ENCODE results near the gene ELF4.

Gene ELF4

DNA sequence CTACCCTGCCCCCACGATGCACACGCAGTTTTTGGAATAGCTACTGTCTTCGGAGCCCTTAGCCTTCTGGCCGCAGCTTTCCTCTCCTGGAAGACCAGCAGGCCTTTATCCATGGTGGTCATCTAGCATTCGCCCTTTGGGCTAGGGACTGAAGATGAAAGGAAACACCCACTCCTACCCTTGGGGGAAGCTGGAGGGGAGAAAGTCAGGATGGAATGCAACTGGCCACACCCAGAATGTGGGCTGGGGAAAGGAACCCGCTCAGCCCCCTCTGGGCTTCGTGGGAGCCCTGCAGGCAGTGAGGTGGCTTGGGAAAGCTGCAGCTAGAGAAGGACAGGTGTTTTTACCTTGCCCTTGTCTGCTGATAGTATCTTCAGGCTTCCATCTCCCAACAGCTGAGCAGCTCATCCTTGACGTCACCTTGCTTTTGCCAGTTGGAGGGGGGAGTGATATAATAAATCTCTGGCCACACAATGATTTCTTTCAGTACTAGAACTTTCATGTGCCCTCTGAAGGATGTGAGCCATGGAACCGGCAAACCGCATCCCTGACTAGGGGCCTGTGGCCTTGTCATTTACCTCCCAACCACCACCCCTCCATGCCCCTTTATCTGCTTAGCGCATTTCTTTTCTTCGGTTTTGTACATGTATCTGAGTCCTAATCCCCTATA lies 59.0 kb downstream of the ELF4 start:
- no peak for DNase-seq (ENCODE audit: low read depth, low spot score)

DNA sequence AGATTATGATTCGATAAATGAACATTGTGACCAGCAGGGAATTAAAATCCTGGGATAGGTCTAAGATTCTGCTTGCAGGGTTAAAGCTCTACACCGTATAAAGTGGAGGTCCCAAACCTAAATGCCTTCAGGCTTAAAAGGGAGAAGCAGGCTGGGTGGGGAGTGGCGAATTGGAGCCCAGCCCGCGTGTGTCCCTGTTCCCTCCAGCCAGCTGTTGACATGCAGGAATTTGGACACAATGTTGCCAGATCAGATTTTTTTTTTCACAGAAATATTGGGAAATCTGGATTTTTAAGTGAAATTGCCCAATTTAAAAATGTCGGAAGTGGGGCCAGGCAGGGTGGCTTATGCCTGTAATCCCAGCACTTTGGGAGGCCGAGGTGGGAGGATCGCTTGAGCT lies 60.5 kb downstream of the ELF4 start:
- DNase-seq (ENCODE audit: low read depth, low spot score), result no peak

DNA sequence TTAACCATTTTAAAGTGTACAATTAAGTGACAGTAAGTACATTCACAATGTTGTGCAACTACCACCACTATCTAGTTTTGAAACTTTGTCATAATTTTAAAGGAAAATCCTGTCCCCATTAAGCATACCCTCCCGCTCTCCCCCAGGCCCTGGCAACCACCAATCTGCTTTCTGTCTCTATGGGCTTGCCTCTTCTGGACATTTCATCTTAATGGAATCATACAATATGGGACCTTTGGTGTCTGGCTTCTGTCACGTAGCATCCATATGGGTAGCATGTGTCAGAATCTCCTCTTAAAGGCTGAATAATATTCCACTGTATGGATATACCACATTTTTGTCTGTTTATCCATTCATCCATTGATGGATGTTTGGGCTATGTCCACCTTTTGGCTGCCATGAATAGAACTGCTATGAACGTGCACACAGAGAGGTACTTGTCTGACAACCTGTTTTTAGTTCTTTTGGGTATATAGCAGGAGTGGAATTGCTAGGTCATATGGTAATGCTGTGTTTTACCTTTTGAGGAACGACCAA lies 61.5 kb downstream of the ELF4 start:
- DNase-seq (ENCODE audit: low read depth, low spot score), result no peak

DNA sequence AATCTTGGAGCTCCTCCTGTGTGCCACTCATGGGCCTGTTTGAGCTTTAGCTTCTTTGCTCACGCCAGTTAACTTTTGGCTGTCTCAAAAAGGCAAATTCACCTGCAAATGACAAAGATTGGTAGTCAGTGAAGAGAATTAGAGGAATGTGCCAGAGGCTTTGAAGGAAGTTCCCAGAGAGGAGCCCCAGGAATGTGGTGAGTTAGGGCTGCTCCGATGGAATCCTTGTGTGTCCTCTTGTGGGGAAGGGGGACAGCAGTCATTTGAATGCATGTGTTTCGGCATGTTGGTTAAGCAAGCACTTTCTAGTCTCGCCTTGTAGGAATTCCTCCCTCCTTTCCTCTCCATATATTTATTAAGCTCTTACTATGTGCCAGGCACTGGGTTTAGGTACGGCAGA lies 62.9 kb downstream of the ELF4 start:
- no peak for DNase-seq (ENCODE audit: low read depth, low spot score)

DNA sequence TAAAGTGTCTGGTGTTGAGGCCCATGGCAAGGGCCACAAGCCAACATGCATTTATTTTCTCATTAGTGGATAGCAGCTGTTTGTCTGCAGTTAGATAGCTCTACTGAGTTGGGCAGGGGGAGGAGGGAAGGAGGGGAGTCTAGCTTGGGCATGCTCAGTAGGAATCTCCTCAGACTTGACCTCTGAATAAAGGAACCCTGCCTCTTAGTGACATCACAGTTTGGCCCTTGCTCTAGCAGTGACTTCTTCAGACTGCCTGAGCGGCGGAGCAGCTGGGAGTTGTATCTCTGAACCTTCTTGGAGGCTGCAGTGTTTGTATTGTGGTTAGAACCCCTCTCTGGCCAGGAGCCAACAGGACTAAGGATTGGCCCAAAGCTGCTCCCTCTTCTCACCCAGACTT lies 70.5 kb downstream of the ELF4 start:
- DNase-seq (ENCODE audit: low read depth, low spot score), result no peak

DNA sequence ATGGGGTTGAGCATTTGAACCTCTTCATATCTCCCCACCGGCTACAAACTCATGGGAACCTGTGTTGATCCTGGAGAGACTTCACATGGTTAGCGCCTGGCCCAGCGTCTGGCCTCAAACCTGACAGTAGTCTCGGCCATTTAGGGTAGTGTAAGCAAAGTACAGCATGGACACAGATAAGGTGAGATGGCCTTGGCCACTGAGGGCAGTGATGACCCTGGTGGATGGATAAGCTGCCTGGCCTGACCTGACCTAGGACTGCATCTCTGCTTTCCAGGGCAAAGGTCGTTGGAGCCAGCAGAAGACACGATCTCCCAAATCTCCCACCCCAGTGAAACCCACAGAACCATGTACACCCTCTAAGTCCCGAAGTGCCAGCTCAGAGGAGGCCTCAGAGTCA lies 76.1 kb downstream of the ELF4 start:
- no peak for DNase-seq (ENCODE audit: low read depth, low spot score)

DNA sequence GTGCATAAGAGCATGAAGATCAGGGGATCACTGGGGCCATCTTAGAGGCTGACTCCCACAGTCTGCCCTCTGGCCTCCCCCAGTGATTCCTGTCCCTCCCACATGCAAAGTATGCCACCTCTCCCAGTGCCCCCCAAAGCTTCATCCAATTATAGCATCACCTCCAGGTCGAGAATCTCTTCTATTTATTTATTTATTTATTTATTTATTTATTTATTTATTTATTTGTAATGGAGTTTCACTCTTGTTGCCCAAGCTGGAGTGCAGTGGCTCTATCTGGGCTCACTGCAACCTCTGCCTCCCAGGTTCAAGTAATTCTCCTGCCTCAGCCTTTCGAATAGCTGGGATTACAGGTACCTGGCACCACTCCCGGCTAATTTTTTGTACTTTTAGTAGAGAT lies 77.7 kb downstream of the ELF4 start:
- no peak for DNase-seq (ENCODE audit: low read depth, low spot score)

DNA sequence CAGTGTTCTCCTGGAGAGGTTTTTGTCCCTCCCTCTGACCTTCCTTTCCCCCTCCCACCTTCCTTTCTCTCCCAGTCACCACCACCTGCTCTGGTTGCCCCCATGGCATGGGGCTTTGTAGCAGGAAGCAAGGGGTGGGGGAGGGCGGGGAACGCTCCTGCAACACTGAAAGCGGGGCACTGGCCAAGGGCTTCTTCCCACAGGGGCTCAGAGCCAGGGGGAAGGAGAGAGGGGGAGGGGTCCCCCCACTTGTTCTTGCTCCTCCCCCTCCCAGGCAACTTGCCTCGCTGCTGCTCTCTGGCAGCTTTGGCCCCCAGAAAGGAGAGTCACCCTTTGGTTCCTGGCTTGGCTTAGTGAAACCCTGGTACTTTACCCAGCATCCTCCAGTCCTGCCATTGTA lies 79.5 kb downstream of the ELF4 start:
- no peak for DNase-seq (ENCODE audit: low read depth, low spot score)

DNA sequence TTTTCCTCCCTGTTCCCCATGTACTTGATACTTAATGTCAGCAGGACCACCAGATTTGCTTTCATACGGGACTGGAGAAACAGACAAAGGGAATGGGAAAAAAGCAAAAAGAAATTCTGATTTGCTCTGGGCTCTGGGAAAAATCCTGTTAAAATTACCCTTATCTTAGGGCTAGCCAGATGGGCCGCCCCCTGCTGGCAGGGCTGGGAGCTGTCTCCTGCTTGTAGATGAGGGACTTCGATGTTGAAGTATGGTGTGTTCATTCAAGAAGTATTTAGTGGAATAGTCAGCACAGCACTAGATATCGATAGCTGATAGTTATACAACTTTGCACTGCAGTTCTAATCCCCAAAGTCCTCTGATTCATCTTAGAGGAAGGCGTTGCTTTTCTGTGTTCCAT lies 82.1 kb downstream of the ELF4 start:
- DNase-seq (ENCODE audit: low read depth, low spot score), result no peak

DNA sequence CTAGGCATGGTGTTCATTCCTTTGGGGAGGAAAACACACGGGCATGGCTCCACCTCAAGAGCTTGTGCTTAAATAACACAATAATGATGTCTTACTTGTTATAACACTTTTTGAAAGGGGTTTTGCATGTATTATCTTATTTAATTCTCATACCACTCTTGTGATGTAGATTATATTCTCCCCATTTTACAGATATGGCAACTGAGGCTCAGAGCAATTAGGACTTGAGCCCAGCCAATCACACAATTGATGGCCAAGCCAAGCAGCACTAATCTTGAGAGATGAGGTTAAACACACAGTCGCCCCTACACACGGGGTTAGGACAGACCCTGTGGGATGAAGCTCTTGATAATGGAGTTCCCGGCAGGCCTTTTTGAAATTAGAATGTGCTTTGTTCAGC lies 82.7 kb downstream of the ELF4 start:
- DNase-seq (ENCODE audit: low read depth, low spot score), result no peak

DNA sequence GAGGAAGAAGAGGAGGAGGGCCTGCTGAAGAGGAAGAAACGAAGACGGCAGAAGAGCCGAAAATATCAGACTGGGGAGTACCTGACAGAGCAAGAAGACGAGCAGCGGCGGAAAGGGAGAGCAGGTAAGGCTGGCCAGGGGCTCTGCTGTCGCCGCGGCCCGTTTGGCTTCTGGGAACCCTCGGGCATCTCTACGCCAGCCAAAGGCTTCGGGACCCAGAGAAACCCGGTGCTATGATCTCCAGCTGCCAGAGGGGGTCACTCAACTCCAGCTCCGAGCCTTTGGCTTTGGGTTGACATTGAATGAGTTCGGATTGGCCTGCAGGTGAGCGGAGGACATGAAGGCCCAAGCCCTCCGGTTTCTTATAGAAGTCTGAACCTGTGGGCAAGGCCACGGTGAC lies 85.0 kb downstream of the ELF4 start:
- no peak for DNase-seq (ENCODE audit: low read depth, low spot score)

DNA sequence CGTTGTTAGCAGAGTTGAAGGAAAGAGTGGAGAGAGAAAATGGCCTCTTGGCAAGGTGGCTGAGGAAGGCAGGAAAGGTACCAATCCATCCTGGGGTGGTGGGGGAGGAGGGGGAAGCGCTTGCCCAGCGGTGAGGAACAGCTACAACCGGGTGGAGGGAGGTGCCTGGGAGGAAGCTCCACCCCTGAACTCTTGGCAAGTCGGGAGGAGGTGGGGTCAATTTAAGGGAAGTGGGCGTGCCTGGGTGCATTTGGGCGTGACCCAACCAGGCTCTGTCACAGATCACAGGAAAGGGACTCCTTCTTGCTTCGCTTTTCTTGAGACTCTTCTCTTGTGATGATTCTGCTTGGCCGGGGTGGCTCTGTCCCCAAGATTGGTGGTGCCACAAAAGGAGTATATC lies 86.2 kb downstream of the ELF4 start:
- no peak for DNase-seq (ENCODE audit: low read depth, low spot score)

DNA sequence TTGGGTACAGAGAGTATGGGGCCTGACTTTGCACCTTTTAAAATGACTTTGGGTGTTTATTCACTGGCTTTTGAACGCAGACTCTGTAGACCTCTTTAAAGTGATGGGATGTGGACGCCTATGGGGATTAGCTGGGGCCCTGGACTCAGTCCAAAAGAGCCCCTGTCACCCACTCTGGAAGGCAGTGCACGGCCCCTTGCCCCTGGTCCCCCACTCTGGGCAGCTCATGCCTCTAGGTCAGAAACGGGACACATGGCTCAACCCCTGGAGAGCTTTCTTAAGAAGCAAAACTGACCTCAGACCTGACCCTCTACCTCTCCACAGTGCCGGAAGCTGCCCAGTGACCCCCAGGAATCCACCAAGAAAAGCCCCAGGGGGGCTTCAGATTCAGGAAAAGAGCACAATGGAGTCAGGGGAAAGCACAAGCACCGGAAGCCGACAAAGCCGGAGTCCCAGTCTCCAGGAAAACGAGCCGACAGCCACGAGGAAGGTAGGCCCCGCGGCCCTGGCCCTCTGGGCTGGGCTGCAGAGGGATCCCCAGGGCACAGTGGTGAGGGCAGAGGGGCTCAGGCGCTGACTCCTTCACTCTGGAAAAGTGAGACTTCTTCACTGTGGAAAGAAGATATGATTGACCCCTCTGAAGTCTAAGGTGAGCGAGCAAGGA lies 89.5 kb downstream of the ELF4 start:
- no peak for DNase-seq (ENCODE audit: low read depth, low spot score)

DNA sequence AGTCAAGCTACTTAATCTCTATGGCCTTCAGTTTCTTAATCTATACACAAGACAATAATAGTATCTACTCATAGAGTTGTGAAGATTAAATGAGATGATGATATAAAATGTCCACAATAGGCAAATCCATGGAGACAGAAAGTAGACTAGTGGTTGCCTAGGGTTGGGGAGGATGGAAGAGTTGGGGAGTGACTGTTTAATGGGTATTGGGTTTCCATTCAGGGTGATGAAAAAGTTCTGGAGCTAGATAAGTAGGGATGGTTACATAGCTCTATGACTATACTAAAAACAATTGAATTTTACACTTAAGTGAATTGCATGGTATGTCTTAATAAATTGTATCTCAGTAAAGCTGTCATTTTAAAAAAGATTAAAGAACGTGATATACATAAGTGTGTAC lies 92.2 kb downstream of the ELF4 start:
- no peak for DNase-seq (ENCODE audit: low read depth, low spot score)

DNA sequence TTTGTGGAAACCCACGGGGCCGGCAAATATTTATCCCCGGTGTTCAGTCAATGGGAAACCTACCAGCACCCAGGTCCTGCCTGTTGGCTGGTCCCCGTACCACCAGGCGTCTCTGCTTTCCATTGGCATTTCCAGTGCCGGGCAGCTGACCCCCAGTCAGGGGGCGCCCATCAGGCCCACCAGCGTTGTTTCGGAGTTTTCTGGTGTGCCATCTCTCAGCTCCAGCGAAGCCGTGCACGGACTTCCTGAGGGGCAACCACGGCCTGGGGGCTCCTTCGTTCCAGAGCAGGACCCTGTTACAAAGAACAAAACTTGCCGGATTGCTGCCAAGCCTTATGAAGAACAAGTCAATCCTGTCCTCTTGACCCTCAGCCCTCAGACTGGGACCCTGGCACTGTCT lies 95.1 kb downstream of the ELF4 start:
- no peak for DNase-seq (ENCODE audit: low read depth, low spot score)

Measured in brain pericyte (primary cell).